ENCODE data around the gene NECAB3. TPM values are rescaled to one million over a fixed set of nuclear protein-coding genes. Genes with fewer than 3 reads are reported as not detected.

The NECAB3 gene
- polyA plus RNA-seq, 1 of the 3 experiments (the other 2 are of a cell fraction), result 20.1 TPM

DNA sequence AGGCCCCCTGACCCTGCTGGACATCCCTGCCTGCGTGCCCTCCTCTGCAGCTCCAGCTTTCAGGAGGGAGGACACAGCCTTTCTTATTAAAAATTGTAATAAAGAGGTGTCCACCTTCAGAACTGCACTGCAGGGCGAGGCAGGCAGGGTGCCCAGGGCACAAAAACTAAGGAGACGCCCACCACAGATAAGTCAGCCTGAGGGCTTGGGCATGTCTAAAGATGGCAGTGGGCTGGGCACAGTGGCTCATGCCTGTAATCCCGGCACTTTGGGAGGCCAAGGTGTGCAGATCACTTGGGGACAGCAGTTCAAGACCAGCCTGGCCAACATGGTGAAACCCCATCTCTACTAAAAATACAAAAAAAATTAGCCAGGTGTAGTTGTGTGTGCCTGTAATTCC, 19.1 kb downstream of the NECAB3 start:
- POLR2A ChIA-PET, result interaction anchor here (0.7 to 2.8 kb wide), 5 partner anchors 9 to 205 kb away, joined by 3 to 17 read pairs (median 5); partner anchors contain the start of genes ACTL10 and PXMP4

More for the DNA sequence above, 19.1 kb downstream of the NECAB3 start:
- H3K79me2 ChIP-seq (ENCODE audit: insufficient read depth), result no peaks in the 10 kb centered on the region
- peaks cover 0 to 22% of the 10 kb centered on the region in 2 experiments; a peak in 1 of 4 replicates for H3K4me1 ChIP-seq (ENCODE audit: control insufficient read depth in 1 of 2, insufficient read depth in 2 of 2, low read depth in 1 of 2, low read length in 1 of 2)
- H3K9ac ChIP-seq, result no peak overlapping the region
- H3K9me3 ChIP-seq, result no peaks in the 10 kb centered on the region
- H2AFZ ChIP-seq (ENCODE audit: low read depth), result no peak overlapping the region
- TF ChIP-seq TEAD4 (IDR thresholded peaks at IDR 0.05; ENCODE audit: borderline replicate concordance, insufficient read depth) (no peak), EP300 (IDR thresholded peaks at IDR 0.05; ENCODE audit: borderline replicate concordance in 1 of 2, low read depth in 1 of 2, low read length in 1 of 2) (no peak), FOXJ3 (CRISPR knock-in tag; IDR thresholded peaks at IDR 0.05) (no peak), FOXM1 (IDR thresholded peaks at IDR 0.05; ENCODE audit: low read depth) (no peak), SMC3 (IDR thresholded peaks at IDR 0.05; ENCODE audit: low read depth, low read length) (no peak), JUND (IDR thresholded peaks at IDR 0.05) (no peak), RCOR1 (IDR thresholded peaks at IDR 0.05; ENCODE audit: low read length) (no peak), MEF2A (IDR thresholded peaks at IDR 0.05; ENCODE audit: borderline replicate concordance, low read depth) (no peak), MXI1 (IDR thresholded peaks at IDR 0.05; ENCODE audit: low read depth, low read length) (no peak), TAF1 (IDR thresholded peaks at IDR 0.05; ENCODE audit: borderline replicate concordance, low read depth, low read length) (no peak), POLR2AphosphoS5 (IDR thresholded peaks at IDR 0.05; ENCODE audit: low read depth, low read length) (no peak), CHD2 (IDR thresholded peaks at IDR 0.05; ENCODE audit: low read length, partially characterized antibody) (no peak), RXRA (IDR thresholded peaks at IDR 0.05; ENCODE audit: borderline replicate concordance, low read depth) (no peak)
- TF ChIP-seq, protein P1, sequence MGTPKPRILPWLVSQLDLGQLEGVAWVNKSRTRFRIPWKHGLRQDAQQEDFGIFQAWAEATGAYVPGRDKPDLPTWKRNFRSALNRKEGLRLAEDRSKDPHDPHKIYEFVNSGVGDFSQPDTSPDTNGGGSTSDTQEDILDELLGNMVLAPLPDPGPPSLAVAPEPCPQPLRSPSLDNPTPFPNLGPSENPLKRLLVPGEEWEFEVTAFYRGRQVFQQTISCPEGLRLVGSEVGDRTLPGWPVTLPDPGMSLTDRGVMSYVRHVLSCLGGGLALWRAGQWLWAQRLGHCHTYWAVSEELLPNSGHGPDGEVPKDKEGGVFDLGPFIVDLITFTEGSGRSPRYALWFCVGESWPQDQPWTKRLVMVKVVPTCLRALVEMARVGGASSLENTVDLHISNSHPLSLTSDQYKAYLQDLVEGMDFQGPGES (IDR thresholded peaks at IDR 0.05; ENCODE audit: low read depth, low read length), result no peak
- TF ChIP-seq, protein P2, sequence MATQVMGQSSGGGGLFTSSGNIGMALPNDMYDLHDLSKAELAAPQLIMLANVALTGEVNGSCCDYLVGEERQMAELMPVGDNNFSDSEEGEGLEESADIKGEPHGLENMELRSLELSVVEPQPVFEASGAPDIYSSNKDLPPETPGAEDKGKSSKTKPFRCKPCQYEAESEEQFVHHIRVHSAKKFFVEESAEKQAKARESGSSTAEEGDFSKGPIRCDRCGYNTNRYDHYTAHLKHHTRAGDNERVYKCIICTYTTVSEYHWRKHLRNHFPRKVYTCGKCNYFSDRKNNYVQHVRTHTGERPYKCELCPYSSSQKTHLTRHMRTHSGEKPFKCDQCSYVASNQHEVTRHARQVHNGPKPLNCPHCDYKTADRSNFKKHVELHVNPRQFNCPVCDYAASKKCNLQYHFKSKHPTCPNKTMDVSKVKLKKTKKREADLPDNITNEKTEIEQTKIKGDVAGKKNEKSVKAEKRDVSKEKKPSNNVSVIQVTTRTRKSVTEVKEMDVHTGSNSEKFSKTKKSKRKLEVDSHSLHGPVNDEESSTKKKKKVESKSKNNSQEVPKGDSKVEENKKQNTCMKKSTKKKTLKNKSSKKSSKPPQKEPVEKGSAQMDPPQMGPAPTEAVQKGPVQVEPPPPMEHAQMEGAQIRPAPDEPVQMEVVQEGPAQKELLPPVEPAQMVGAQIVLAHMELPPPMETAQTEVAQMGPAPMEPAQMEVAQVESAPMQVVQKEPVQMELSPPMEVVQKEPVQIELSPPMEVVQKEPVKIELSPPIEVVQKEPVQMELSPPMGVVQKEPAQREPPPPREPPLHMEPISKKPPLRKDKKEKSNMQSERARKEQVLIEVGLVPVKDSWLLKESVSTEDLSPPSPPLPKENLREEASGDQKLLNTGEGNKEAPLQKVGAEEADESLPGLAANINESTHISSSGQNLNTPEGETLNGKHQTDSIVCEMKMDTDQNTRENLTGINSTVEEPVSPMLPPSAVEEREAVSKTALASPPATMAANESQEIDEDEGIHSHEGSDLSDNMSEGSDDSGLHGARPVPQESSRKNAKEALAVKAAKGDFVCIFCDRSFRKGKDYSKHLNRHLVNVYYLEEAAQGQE (IDR thresholded peaks at IDR 0.05; ENCODE audit: low read depth, low read length), result no peak
- TF ChIP-seq, protein P3, sequence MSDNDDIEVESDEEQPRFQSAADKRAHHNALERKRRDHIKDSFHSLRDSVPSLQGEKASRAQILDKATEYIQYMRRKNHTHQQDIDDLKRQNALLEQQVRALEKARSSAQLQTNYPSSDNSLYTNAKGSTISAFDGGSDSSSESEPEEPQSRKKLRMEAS (IDR thresholded peaks at IDR 0.05; ENCODE audit: low read depth), result no peak
- TF ChIP-seq, protein P4, sequence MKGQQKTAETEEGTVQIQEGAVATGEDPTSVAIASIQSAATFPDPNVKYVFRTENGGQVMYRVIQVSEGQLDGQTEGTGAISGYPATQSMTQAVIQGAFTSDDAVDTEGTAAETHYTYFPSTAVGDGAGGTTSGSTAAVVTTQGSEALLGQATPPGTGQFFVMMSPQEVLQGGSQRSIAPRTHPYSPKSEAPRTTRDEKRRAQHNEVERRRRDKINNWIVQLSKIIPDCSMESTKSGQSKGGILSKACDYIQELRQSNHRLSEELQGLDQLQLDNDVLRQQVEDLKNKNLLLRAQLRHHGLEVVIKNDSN (IDR thresholded peaks at IDR 0.05; ENCODE audit: borderline replicate concordance, low read depth), result no peak
- no peak overlapping the region for H3K4me3 ChIP-seq (ENCODE audit: low read depth in 2 of 2, low read length in 1 of 2)
- peaks cover 0 to 7% of the 10 kb centered on the region in 2 experiments for H3K36me3 ChIP-seq (replicated peaks in 1 of 2; ENCODE audit: control insufficient read depth in 1 of 2, insufficient read depth in 2 of 2, low read length in 1 of 2)
- H3K4me2 ChIP-seq, result no peak overlapping the region
- DNase-seq, result no peak
- no peaks in the 10 kb centered on the region for H4K20me1 ChIP-seq (ENCODE audit: insufficient read depth)
- no peak overlapping the region for H3K27ac ChIP-seq (ENCODE audit: low read depth in 2 of 2, low read length in 1 of 2)
- peaks cover 10% of the 10 kb centered on the region for H3F3A ChIP-seq (replicated peaks; ENCODE audit: insufficient read depth)
- CTCF ChIA-PET, result interaction anchor here (0.8 to 9.2 kb wide), 4 partner anchors 11 to 198 kb away, joined by 3 to 114 read pairs (median 42); partner anchors contain the start of genes ACTL10 and C20orf144
- H3K27me3 ChIP-seq (ENCODE audit: insufficient read depth), result no peaks in the 10 kb centered on the region
- 76% methylated on average over 4 of the region's 4 CpGs for WGBS (ENCODE audit: low lambda C conversion rate)
- H3K9me2 ChIP-seq, result no peaks in the 10 kb centered on the region
